NCI-H345 treated with DMSO at 0.1 percent for 48 hours (cell line): ENCODE data around the gene DUSP16.
"Not testable (repeated sequence)": the region's sequence is repeated elsewhere in the genome, so short reads cannot be mapped to it uniquely, and the experiment has no call there.

Source experiments
- DNase-seq: peaks from one replicate; lab custom pipeline; 2025; ENCODE audit not compliant: unreplicated experiment; lab: John Stamatoyannopoulos, UW

DUSP16 gene

DNA sequence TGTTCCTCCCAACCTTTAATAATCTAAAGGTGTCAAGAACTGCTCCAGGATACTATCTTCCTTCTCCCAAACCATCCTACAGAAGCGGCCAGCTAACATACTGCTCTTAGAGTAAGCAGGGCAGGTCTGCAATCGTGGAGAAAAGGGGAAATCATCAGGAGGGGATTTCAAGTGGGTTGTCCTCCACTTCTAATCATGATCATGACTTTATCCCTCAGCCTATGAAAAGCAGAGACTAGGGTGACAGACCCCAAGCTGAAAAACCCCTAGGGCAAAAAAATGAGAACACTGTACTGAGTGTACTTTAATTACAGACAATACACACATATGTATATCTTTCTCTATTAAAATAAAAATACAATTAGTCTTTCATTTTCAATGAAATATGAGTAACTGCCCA is 13.9 kb downstream of the DUSP16 start:
- no peak for DNase-seq

DNA sequence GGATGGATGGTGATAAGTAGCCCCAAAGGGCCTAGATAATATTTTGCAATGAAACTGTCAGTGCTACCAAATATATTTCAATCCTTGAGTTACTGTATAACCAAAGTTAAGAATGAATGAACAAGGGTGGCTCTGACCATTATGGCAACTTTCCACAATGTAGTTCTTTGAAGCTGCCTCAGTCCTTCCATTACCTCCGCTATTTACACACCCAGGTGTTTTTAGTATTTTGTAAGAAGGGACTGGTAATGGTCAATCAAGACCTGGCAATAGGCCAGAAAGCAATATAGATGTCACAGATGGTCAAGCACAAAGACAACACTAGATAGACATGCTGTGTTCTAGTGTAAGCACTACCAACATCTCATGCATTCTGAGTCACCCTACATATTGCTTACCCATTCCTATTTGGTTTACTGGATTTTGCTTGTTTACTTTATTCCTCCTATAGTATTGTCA is 16.3 kb downstream of the DUSP16 start:
- peak; percentile 50 for DNase-seq

DNA sequence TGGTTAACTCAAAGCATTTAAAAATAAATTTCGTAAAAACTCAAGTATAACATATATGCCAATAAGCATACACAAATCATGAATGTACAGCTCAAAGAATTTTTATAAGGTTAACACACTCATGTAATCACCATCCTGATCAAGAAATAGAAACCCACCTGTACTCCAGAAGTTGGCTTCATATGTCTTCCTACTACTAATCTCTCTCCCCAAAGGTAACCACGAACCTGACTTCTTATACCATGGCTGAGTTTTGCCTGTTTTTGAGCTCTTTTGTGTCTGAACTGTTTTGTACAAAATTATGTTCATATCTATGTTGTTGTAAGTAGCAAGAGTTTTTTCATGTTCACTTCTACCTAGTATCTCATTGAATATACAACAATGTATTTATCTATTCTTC is 18.7 kb downstream of the DUSP16 start:
- DNase-seq, result no peak

DNA sequence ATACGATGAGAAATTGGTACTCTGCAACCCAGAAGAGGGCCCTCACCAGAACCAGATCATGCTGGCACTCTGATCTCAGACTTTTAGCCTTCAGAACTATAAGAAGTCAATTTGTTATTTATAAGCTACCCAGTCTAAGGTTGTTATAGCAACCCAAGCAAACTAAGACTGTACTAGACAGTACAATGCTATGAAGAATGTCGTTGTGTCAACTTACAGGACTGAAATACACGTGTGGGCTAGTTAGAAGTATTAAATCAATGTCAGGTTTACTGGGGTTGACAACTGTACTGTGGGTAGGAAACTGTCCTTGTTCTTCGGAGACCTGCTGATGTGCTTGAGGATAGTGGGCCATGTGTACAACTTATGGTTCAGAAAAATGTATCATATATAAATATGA is 19.7 kb downstream of the DUSP16 start:
- no peak for DNase-seq

DNA sequence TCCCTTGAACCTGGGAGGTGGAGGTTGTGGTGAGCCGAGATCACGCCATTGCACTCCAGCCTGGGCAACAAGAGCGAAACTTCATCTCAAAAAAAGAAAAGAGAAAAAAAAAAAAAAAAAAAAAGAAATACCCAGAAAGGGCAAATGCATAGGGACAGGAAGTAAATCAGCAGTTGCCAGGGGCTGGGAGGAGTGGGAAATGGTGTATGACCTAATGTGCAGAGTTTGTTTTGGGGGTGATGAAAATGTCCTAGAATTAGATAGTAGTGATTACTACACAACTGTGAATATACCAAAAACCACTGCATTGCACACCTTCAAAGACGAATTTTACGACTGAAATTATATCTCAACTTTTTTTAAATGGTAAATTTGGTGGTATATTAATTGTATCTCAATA is 20.4 kb downstream of the DUSP16 start:
- no peak for DNase-seq

DNA sequence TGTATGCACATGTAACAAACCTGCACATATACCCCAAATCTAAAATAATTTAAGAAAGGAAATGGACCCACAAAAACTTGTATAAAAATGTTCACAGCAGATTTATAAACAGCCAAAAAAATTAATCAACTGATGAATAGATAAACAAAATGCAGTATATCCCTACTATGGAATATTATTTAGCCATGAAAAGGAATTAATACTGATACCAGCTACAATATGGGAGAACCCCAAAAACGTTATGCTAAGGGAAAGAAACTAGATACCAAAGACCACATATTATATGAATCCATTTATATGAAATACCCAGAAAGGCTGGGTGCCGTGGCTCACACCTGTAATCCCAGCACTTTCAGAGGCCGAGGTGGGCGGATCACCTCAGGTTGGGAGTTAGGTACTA is 20.9 kb downstream of the DUSP16 start:
- DNase-seq, result no peak

DNA sequence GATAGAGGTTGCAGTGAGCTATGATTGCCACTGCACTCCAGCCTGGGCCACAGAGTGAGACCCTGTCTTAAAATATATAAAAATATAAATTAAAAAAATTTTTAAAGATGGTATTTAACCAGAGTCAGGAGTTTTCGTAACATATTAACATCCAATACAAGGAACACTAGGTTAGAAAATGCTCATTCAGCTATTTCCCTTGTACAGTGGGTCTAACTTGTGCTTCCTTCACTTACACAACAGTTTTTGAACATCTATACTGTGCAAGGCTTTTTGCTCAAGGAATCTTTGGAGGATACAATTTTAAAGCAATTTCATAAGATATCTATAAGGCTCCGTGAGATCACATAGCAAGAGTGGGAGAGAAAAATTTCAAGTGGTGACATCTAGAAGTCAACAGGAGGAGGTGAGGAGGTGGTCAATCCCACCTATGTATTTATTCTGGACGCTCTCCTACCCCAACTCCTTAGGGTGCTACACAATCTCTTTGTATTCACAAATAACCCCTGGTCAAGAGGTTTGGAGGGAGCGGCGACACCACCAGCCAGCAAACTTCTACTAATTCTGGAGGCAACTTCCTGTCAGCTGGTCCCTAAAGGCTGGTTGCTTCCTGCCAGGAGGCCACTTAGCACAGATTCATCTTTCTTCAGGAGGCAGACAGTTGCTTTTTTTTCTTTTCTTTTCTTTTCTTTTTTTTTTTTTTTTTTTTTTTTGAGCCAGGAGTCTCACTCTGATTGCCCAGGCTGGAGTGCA is 22.2 kb downstream of the DUSP16 start:
- DNase-seq, result no peak

DNA sequence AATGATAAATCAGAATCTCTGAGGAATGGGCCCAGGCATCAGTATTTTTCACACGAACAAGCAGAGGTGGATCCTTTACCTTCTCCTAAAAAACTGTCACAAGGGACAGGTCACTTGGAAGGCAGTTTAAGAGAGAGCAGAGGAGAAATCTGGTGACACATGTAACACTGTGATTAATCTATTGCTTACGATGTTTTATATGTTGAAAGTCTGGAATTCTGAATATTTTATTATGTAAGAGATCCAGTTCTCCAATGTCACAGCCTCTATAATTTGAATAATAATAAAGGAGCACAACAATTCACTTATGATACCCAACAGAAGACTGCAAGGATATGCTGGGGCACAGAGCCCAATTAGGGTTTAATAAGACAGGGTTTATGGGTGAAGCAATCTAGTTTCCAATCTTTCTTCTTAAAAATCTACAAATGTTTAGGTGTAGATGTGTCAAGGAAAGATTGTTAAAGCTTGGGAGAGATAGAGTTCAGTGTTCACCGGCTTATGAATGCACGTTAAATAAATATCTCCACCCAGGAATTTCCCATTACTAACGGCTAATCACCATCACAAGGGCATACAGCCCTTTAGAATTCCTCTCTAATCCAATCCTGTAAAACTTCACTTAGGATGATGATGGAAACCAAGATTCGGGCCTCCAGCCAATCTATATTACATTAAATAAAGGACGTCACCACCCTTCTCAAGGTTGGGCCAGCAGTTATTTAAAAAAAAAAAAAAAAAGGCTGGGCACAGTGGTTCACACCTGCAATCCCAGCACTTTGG is 23.4 kb downstream of the DUSP16 start:
- no peak for DNase-seq

DNA sequence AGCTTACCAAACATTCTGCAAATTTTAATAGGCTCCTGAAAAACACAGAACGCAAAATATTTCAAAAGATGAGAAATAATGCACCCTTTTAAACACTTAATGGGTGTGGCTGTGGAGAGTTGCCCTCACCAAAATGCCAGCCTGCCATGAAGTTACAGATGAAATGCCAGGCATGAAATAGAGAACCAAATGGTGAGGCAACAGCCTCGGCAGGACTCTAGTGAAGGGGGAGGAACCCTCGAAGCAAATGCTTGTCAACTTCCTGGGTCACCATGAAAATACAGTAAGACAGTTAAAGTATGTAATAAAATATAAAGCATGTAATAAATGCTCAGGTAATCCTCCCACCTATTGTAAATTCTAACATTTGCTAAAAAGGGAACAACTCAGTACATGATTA is 24.1 kb downstream of the DUSP16 start:
- no peak for DNase-seq

DNA sequence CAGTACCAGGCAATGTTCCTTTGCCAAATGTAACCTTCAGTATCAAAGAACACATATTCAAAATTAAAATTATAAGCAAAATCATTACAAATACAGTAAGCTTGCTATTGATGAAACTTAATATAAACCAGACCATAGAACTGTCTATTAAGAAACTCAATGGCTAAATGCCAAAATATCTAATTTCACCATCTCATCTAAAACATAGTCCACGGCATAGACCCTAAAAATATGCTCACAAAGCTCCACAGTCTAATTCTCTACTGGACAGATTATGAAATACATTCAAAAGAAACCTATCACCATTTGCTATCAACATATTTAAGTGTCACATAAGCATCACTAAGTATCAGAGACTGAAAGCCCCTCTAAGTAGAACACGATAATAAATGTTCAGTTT is 25.2 kb downstream of the DUSP16 start:
- no peak for DNase-seq

DNA sequence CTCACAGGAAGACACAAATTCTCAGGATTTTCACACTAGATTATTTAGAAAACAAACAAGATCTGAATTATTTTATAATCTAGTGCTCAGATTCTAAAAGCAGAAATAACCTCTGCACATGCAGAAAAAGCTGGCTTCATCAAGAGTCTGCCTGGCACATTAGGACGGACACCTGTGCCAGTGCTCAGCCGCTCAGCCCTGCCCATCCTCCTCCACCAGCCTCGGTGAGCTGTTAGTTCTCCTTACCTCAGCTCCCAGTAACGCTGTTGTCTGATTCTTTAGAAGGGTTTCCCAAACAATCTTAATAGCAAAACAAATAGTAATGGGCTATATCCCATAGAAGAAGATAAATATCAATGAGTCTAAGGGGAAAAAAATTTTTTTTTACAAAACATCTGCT is 27.7 kb downstream of the DUSP16 start:
- DNase-seq, result no peak

DNA sequence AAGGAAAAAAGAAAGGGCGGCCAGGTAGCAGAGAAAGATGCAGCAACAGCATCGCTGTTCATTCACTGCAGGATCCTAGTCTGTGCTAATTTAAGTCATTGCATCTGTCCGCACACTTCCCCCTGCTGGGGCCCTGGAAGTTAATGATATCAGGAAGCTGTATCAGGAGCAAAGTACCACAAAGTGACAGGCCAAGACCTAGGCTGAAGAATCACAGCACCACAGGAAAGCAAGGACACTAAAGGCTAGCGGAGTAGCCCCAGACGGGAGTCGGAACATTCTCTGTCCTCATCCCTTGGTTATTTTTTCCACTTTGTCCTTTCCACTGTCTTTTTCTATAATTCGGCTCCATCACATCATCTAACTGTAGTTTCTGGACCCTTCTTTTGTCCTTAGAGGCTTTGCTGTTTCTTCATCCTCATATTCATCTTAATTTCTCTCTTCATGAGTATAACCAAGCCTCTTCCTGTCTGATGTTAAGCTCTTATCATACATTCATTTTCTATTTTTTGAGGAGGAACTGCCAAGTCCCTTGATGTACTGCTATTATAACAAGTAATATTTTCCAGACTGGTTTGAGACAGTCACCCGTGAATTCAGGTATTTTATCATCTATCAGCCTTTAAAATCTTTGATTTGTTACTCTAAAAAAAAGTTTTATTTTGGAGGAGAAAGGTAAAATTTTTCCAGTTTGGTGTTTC is 28.3 kb downstream of the DUSP16 start:
- no peak for DNase-seq

DNA sequence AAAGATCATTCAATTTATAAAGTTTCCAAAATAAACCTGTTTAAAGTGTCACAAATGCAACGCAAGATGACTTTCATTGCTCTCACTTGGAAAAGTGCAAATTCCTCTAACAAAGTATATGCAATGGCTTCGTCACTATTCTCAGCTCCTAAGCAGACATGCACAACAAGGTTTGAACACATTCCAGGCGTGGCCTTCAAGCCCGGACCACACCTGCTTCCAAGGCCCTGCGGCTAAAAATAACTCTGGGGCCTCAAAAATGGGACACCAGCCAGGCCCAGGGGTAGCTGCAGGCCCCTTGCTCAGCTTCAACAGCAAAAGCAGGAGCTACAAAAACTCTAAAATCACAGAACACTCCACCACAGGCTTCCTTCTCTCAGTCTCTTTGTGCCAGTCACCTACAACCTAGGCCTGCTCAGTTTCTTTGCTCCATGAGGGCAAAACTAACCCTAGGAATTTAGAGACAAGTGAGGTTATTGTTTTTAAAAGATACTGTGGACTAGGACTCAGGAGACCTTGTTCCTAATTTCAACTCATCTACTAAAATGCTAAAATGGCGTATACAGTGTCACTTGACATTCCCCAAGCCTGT is 29.3 kb downstream of the DUSP16 start:
- peak; percentile 7 for DNase-seq

DNA sequence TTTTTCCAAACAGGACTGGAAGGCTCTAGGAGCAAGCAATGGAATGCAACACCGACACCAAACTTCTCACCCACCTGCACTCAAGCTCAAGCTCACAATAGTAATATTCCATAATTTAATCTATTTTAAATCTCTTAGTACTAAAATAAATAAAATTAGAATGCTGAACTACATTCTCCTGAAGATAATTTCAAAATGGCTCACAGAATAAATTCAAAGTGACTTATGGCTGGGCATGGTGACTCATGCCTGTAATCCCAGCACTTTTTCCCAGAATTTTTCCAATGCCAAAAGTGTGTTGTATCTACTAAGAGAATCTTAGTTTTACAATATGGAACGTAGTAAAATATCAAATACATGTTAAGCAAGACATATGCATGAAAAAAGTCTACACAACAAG is 31.5 kb downstream of the DUSP16 start:
- DNase-seq, result no peak

DNA sequence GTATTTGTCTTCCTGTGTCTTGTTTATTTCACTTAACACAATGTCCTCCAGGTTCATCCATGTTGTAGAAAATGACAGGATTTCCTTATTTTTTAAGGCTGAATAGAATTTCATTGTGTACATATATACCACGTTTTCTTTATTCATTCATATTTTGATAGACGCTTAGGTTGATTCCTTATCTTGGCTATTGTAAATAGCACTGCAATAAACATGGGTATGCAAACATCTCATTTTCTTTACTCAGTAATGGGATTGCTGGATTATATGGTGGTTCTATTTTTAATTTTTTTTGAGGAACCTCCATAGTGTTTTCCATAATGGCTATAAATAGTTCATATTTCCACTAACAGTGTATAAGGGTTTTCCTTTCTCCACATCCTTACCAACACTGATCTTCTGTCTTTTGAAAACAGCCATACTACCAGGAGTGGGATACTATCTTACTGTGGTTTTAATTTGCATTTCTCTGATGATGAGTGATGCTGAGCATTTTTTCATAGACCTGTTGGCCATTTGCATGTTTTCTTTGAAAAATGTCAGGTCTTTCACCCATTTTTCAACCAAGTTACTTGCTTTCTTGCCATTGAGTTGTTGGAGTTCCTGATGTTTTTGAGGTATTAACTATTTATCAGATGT is 32.8 kb downstream of the DUSP16 start:
- DNase-seq, result no peak

DNA sequence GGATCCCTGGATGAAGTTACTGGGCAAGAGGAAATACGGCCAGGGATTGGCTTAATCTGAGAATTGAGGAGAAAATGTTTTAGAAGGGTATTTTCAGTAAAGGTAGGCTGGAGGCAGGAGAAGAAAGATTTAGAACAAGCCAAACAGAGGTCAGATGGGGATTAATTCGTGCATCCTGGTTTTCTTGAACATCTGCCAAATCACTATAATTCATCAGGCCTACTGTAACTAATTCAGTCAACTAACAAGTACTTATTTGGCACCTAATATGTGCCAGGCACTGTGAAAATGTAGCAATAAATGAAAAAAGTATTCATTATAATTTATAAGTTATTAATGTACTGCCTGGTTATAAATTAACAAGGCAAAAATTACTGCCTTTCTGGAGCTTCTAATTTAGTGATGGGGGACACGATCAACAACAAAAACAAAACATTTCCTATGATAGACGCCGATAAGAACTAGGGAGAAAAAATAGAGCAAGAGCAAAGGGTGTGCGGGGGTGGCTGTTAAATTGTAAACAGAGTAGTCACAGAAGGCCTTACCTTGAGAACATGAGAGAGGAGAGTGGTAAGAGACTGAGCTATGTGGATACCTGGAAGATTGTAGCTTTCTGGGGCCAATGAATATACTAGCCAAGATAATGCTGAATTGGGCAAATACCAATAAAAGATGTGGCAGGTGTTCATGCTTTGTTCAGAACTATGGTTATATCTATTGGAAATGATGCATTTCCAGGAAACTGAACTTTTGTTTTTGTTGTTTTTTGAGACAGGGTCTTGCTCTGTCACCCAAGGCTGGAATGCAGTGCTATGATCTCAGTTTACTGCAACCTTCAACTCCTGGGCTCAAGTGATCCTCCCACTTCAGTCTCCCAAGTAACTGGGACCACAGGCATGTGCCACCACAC is 34.0 kb downstream of the DUSP16 start:
- no peak for DNase-seq

DNA sequence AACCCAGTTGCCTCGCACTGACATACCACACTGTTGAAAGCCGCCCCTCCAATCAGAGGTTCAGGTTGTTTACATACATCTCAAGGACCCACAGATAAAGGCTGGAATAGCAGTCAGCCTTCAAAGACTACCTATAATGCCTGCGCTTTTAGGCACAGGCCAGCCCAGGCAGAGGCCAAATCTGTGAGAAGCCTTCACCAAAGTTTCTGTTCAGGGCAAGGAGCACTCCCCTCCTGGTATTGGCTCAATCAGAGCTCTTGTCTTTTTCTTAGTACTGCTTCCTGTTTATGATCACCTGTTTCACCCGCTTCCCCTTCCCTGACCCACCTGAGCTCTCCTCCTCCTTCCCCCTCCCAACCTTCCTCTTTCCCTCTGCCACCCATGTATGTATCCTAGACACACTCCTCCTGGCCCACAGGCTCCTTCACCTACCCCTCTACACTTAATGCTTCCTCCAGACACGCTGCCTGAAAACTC is 34.8 kb downstream of the DUSP16 start:
- DNase-seq, result no peak

DNA sequence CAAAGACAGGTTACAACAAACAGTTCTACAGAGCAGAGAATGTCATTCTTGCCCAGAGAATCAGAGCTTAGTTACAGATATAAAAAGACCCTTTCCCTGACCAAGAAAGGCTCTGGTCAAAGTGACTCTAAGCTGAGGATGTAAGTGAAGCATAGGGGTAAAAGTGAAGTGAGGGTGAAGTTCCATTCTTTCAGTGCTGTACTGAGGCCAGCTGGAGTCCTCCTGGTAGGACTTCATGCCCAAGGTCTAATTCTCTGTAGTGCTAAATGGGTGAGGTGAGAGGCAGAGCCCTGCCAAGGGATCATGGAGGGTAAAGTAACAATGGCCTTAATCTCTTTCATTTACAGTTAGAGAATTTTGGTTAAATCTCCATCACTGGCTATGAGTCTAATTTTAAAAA is 38.5 kb downstream of the DUSP16 start:
- DNase-seq, result no peak

DNA sequence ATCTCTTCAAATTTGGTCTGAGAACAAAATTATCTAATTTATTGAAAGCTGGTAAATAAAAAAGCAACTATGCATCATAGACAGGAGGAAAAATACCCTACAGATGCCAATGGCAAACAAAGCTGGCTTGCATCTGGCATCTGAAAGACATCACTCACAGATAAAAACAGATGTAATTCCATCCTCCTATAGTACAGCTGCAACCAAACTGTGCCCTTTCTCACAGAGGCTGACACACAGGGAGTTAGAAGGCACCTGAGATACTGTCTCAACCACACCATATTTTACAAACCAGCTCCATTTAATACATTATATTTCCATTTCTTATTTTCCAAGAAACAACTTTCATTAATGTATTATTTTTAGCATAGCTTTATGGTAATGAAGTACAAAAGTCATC is 39.4 kb downstream of the DUSP16 start:
- DNase-seq, result no peak

DNA sequence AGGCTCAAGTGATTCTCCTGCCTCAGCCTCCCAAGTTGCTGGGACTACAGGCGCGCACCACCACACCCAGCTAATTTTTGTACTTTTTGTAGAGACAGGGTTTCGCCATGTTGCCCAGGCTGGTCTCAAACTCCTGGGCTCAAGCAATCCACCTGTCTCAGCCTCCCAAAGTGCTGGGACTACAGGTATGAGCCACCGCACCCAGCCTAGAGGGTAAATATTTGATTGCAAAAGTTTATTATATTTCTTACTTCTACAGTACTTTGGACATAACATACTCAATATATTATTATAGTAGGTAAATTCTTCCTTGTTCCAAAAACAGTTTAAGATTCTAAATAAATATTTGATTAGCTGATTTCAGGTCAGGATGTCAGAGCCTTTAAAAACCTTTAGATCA is 40.0 kb downstream of the DUSP16 start:
- DNase-seq, result not testable (repeated sequence)
